NK-92 (cell line): ENCODE data around the gene ATG4C.

ENCODE experiments used
- DNase-seq: peaks from one replicate; lab custom pipeline; 2025; ENCODE audit not compliant: unreplicated experiment; lab: John Stamatoyannopoulos, UW

The ATG4C gene

DNA sequence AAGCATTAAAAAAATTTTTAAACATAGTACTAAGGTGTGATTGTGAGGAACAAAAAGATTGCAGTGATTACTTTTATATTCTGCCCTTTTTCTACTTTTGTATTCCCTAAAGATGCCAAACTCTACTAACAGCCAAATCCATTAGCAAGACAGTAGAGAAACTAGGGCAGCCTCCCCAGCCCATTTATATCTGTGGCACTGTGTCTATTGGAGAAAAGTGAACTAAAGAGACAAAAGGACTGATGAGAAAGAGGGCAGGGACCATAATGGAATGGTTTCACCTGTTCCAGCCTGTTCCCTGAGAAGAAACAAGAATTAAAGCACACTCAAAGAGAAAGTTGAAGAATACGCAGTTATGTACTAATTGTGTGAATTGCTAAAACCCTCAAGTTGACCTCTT lies 56.6 kb downstream of the ATG4C start:
- DNase-seq: no peak

DNA sequence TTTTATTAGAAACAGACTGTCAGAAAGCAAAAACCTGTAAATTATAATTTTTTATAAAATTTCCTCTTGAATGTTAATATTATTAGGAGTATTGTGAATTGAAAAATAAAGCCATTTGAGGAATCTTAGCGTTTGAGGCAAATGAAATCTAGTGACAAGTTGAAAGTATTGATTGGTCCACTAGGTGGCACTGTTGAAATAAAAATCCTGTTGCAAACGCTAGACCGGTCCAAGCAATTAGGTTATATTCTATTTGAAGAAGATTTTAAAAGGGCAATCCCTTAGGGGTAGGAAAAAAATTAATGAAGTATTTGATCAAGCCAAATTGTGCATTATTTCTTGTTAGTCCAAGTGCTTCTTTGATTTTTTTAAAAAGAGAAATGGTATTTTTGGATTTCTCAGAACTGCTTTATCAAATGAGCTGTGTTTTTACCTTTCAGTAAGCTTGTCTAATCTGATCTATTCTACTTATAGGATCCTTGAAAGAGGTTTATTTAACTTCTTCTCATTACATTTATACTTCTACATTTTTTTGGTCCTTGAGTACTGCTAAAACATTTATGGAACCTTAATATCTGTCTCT lies 57.7 kb downstream of the ATG4C start:
- no peak for DNase-seq

DNA sequence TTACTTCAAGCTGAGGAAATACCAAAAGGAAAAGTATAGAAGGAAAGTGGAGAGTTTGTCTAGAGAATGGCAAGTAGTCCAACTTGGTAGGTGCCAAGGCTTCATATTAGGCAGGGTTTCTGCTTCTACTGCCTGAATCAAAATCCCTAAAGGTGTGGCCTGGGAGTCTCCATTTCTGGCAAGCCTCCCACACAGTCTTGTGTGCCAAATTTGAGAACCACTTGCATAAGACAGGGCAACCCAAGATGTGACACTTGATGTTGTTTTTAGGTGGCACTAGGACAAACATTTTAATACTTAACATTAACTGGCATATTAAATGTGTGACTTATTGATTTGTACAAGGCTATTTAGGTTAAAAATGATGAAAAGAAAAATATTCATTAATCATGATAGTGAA lies 60.1 kb downstream of the ATG4C start:
- DNase-seq: no peak

DNA sequence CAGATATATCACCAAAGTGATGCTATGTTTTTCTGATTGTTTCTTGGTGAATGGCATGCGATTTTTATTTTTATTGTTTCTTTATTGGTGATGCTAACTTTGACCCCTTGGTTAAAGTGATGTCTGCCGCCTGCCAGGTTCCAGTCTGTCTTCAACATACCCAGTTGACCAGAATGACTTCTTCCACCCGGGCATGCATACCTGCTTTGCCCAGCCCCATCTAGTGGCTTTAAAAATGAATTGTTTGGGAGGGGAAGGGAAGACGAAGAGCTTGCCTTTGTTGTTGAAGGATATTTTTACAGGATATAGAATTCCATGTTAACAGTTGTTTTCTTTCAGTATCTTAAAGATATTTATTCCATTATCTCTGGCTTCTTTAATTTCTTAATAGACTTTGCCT lies 65.1 kb downstream of the ATG4C start:
- DNase-seq: no peak

DNA sequence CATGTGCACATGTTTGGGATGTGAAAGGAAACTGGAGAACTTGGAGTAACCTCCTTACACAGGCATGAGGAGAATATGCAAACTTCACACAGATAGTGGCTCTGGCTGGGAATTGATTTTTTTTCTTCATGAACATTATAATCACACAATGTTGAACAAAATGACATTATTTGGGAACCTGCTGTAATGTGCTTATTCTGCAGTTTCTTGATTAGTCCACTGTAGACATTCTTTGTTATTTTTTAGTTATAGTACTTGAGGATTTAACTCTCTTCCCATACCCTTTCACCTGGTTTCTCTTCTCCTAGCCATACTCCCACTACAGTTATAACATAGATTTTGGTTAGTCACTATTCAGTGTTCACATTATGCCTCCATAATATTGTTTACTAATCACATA lies 68.3 kb downstream of the ATG4C start:
- no peak for DNase-seq

DNA sequence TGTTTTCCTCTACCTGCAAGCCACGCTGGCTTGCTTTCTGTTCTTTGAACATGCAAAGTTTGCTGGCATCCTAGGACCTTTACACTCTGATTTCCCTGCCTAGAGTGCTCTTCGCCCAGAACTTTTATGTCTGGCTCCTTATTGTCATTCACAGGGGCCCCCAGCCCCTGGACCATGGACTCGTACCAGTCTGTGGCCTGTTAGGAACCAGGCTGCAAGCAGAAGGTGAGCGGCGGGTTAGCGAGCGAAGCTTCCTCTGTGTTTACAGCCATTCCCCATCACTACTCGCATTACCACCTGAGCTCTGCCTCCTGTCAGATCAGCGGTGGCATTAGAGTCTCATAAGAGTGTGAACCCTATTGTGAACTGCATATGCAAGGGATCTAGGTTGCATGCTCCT lies 73.0 kb downstream of the ATG4C start:
- DNase-seq: no peak

DNA sequence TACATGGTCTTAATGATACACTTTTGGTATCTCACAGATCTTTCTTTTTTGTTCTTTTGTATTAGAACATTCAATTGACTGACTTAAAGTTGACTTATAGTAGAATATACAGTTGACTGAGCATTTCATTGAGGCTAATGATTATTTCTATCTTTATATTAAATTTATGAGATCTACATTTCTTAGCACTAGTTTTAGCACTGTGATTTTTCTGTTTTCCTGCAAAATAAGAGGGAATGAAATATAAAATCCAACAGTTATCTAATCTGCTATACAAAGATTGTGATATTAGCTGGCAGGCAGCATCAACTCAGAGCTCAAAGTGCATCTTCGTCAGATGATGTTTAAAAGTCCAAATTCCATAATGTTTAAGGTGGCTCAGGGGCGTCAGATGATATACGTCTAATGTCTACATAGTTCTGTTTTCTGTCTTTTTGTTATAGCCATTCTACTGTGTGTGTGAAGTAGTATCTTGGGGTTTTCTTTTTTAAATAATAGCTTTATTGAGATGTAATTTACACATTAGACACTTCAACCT lies 85.4 kb downstream of the ATG4C start:
- no peak for DNase-seq

DNA sequence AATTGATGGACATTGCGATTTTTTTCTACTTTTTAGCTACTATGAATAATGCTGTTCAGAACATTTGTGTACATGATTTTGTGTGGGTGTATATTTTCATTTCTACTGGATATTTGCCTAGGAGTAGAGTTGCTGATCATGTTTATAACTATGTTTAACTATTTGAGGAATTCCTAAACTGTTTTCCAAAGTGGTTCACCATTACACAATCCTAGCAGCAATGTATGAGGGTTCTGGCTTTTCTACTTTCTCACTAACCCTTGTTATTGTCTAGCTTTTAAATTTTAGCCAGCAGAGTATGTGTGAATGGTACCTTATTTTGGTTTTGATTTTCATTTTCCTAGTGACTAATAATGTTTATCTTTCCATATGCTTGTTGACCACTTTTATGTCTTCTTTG lies 86.2 kb downstream of the ATG4C start:
- no peak for DNase-seq

DNA sequence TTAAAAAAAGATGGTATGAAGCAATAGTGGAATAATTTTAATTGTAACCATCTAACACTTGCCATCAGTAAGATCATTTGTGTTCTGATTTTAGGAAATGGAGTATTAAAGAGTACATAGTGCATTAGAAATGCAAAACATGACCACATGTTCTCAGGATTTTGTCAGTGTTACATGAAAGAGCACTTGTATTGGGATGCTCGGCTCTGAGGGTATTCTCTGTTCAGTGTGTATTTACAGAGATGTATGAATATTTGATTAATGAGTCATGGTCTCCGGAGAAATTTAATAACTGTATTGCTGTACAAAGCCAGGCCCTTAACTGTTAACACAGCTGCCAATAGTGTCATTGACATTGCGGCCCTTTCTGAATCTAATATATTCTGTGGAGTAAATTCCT lies 91.7 kb downstream of the ATG4C start:
- no peak for DNase-seq

DNA sequence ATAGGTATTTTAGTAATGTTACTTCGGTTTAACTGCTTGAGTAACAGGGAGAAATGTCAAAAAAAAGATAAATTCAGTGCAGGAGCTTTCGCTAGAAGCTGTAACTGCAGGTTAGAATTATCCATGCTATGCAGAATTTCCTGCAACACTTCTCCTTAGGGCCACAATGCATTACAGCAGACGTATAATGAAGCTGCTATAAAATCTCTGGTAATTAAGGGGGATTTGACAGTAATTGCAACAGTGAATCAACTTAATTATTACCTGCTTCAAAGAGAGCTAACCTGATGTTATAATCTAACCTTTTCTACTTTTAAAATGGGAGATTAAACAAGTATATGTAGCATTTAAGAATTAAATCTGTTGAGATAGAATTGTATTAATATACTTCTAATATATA lies 92.6 kb downstream of the ATG4C start:
- no peak for DNase-seq

DNA sequence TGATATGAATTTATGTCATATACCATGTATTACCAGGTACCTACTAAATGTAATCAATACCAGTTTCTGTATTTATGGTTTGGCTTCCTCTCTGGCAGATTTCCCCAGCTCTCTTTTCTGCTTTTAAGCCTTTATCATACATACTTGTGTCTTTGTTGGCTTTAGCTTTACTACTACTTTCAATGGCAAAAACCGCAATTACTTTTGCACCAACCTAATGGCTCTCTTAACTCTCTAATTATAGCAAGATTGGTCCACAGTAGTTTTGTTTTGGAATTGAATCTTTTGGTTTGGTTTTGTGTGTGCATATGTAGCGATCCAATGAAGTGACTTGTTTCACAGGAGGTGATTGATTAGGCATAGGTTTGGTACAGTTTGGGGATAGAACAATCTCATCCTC lies 93.6 kb downstream of the ATG4C start:
- no peak for DNase-seq

DNA sequence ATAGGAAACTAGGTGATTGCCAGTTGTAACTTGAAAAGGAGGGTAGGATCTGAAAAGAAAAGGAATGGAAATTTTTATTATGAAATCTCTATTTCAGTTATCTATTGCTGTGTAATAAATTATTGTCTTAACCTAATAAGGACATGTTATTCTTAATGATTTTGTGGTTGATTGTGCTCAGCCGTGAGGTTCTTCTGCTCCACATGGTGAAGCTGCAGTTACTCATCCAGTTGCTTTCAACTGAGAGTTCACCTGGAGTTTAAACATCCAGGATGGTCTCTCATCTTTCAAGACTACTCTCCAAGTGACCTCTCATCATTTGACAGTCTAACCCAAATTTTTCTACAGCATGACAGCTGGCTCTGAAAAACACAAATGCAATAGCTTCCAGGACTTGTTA lies 96.0 kb downstream of the ATG4C start:
- no peak for DNase-seq

DNA sequence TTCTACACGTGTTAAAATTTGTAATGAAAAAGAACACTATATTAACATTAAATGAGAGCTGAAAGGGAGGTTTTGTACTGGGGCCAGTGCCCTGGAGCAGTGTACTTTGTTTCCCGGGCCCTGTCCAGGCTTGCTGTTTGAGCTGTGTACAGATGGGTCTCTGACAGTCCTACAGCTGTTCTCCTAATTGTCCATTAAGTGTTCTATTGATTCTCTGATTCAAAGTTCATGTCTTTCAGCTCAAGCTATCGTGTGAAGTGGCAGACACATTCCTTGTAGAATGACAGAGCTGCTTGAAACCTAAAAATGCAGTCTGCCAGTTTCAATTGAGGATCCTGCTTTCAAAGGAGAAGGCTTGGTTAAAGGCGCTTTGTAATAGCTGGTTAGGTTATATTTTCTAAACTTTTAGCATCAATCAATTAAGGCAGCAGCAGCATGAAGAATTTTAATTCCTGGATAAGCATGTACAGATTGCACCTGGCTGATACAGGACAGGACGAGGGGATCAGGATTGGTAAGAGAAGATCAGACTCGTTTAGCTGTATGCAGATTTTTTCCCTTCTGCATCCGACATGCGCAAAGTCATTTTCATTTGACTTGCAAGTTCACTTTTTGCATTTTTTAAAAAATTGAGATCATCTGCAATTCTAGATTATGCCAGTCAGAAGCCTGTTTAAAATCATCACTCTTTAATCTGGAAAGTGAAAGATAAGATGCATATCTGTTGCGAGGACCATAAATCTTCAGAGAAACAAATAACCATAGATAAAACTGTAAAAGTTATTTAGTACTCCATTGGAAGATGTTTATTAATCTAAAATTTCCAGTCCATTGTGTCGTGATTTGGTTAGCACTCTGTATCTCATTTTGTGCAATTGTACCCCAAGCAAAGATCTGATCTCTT lies 98.5 kb downstream of the ATG4C start:
- no peak for DNase-seq

DNA sequence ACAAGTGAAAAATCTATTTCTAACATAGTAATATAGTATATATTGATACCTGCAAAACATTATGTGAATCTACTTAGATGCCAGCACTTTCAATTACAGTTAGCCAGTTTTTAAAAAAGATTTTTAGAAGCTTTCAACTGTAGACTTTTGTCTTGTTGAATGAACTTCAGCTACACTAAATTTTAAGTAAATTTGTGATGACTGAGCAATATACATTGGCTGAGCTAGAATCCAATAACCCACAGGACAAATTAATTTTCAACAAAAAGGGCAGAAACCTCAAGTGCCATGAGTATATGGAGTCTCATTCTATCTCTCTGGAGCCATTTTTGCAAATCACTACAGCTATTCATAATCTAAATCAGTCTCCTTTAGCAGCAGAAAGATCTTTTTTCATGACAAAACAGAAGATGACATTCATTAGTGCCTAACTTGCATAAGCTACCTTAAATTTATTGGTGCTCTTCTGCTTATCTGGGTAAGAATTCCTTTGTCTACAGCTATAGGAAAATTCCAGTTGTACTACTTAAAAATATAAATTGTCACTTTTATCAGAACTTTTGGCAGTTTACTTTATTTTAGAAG lies 100.3 kb downstream of the ATG4C start:
- no peak for DNase-seq

DNA sequence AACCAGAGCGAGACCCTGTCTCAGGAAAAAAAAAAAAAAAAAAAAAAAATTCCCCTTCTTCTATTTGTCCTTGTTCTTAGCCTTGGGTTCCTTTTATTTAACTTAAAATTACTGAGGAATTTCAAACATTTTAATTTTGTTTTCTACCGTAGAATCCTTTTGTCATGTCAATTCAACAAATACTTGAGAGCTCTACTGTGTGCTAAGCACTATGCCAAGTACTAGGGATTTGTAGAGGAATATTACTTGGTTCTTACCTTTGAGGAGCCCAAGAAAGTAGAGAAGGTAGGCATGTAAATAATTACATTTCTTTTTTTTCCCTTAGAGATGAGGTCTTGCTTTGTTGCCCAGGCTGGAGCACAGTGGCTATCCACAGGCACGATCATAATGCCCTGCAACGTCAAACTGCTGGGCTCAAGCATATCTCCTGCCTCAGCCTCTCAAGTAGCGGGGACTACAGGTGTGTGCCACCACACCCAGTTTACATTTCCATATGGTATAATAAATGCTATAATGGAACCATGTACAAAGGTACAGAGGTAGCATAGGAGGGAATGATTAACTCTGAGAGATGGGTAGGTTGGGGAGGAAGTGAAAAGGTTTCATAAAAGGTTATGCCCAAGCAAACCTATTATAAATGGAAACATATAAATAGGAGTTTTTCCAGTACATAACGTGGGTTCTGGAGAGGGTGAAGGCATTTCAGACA lies 104.0 kb downstream of the ATG4C start:
- no peak for DNase-seq

DNA sequence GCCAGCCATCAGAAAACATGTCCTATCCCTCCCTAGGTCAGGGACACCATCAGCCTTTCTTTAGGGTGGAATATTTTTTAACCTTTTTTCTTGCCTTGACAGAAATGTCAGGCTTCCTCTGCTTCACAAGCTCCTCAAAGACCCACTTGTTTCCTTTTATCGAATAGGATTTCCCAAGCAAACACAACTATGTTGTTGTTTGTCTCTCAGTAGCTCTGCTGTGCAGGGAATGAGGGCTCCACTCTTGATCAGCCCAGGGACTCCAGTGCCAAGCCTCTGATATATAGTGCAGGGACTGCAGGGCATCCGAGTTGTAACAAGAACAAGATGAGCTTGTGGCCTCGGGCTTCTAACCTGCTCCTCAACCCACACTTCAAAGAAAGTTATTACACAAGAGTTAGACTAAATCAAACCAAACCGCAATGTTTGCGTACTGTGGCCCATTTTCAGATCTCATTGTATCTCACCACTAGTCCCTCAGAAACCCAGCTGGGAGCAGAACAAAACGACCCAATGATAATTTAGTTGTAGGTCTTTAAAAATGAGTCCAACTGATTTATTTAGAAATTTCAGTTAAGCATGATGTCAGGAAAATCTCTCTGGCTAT lies 108.1 kb downstream of the ATG4C start:
- DNase-seq: no peak

DNA sequence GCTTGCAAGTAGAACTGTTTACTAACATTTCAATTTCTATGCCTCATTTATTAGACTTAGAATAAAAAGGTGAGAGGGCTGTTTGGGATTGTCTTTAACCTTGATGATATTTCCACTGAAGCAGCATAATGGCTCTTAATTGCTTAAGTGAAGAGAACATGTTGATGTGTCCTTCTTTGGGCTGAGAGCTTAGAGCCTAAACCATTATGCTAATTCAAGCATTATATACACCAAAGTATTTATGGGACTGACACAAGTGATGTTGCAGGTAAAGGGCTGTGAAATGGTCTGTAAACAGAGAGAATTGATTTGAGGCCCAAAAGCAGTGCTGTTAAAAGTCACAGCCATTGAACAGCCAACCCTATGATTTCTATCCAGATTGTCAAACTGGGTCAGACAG lies 113.9 kb downstream of the ATG4C start:
- no peak for DNase-seq

DNA sequence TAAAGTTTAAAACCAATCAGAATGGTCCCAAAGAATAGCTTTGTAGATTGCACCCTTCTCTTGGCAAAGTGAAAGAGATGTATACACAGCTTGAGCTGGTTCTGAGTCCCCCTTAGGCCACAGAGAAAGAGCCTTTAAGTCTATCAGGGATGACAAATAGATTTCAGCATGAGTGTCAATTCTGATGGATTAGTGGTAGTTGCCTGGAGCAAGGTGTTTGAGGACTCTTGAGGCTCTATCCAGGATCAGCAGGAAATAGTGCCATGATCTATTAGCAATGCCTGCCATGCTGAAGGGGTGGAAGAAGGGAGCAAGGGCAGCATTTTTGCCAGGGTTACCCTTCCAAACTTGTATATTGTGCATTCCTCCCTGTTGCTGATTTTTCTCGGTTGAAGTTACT lies 116.6 kb downstream of the ATG4C start:
- DNase-seq: no peak

DNA sequence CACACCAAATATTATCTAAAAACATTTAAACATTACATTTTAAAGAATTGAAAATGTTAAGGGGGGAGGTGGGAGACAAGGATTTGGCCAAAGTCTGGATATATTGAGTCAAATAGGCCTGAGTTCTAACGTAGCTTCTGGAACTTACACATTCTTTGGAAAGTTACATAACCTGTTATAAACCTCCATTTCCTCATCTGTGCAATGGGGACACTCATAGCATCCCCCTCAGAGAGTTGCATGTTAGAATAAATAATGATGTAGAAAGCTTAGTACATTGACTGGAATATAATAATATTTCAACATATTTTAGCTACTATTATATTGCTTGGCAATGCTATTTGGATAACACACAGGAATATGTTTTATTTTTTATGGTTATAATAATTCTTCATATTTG lies 117.7 kb downstream of the ATG4C start:
- DNase-seq: no peak

DNA sequence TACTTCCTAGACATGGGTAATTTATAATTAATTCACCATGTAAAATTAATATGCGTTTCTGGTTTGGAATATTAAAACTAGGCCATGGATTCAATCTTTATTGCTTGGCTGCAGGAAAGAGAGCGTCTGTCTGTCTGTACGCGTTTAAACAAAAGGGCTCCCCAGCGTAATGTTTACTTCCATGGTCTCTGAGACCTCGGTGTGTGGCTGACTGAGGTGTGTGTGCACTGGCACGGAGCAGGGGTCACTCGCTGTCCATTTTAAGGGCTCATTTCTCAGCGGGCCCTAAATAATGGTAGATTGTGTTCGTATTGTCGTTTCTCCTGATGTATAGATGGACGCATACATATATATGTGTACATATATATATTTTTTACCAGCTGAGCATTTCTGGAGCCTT lies 119.6 kb downstream of the ATG4C start:
- DNase-seq: no peak
